Measurements from ENCODE around the gene RPL36.
A peak's percentile ranks its signal among the peaks of the same experiment; 100 is the strongest.
"Not testable (repeated sequence)": the region's sequence is repeated elsewhere in the genome, so short reads cannot be mapped to it uniquely, and the experiment has no call there.

Gene RPL36

DNA sequence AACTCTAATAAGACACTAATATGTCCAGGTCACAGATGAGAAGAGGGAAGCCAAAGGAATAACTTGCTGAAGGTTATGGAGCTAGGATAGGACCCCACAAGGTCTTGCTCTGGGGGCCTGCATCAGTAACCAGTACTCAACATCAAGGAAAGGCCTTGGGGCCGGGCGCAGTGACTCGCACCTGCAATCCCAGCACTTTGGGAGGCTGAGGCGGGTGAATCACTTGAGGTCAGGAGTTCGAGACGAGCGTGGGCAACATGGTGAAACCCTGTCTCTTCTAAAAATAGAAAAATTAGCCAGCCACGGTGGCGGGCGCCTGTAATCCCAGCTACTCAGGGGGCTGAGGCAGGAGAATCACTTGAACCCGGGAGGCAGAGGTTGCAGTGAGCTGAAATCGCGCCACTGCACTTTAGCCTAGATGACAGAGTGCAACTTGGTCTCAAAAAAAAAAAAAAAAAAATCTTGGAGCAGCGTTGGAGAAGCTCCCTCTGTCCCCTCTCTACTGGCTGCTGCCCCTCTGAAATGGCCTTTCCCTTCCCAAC lies 28.0 kb downstream of the RPL36 start:
- H3K36me3 Mint-ChIP-seq (ENCODE audit: low read depth), result peaks cover 21% of the 10 kb centered on the region
- peak overlapping the region; percentile 92 for H3K27ac Mint-ChIP-seq
- H3K4me1 Mint-ChIP-seq (ENCODE audit: low read depth), result peaks cover 25% of the 10 kb centered on the region
- no peaks in the 10 kb centered on the region for H3K9me3 Mint-ChIP-seq
- no peaks in the 10 kb centered on the region for H3K27me3 Mint-ChIP-seq (ENCODE audit: low read depth)
- peak overlapping the region; percentile 88 for H3K4me3 Mint-ChIP-seq

- Mint-ChIP-seq H3K4me1 (ENCODE audit: low read depth) (peaks cover 25% of the 10 kb centered on the region), H3K36me3 (ENCODE audit: low read depth) (peaks cover 17% of the 10 kb centered on the region), H3K9me3 (no peaks in the 10 kb centered on the region), H3K4me3 (peak overlapping the region; percentile 88), H3K27ac (peak overlapping the region; percentile 92), H3K27me3 (ENCODE audit: low read depth) (no peaks in the 10 kb centered on the region)
Observed at GRCh38 chr19:5718579-5719273, 28.6 kb downstream of the RPL36 start.

GRCh38 chr19:5719274-5719960 lies 29.3 kb downstream of the RPL36 start:
- Mint-ChIP-seq H3K4me1 (ENCODE audit: low read depth) (peaks cover 25% of the 10 kb centered on the region), H3K9me3 (no peaks in the 10 kb centered on the region), H3K27me3 (ENCODE audit: low read depth) (no peaks in the 10 kb centered on the region), H3K27ac (peak overlapping the region; percentile 93), H3K36me3 (ENCODE audit: low read depth) (peaks cover 10% of the 10 kb centered on the region), H3K4me3 (peak overlapping the region; percentile 88)

- Mint-ChIP-seq H3K4me1 (ENCODE audit: low read depth) (peaks cover 25% of the 10 kb centered on the region), H3K4me3 (peak within 1 kb of the TSS; percentile 88), H3K27me3 (ENCODE audit: low read depth) (peaks cover 4% of the 10 kb centered on the region), H3K36me3 (ENCODE audit: low read depth) (peaks cover 10% of the 10 kb centered on the region), H3K27ac (peak within 1 kb of the TSS; percentile 93), H3K9me3 (no peaks in the 10 kb centered on the region)
Observed at GRCh38 chr19:5719961-5720790, 30.1 kb downstream of the RPL36 start, which contains the start of the genes CATSPERD and LONP1. Gene CATSPERD (plus strand): TSS chr19:5720637. CDS start chr19:5720738, 101 bp downstream. Gene LONP1 (minus strand): TSS chr19:5720146. CDS start chr19:5720132, 14 bp downstream.

GRCh38 chr19:5727453-5728050 lies 37.5 kb downstream of the RPL36 start:
- H3K27ac Mint-ChIP-seq, result no peak overlapping the region
- peaks cover 10% of the 10 kb centered on the region for H3K27me3 Mint-ChIP-seq (ENCODE audit: low read depth)
- no peaks in the 10 kb centered on the region for H3K9me3 Mint-ChIP-seq
- H3K4me1 Mint-ChIP-seq (ENCODE audit: low read depth), result no peaks in the 10 kb centered on the region
- no peaks in the 10 kb centered on the region for H3K36me3 Mint-ChIP-seq (ENCODE audit: low read depth)
- H3K4me3 Mint-ChIP-seq, result no peak overlapping the region

DNA sequence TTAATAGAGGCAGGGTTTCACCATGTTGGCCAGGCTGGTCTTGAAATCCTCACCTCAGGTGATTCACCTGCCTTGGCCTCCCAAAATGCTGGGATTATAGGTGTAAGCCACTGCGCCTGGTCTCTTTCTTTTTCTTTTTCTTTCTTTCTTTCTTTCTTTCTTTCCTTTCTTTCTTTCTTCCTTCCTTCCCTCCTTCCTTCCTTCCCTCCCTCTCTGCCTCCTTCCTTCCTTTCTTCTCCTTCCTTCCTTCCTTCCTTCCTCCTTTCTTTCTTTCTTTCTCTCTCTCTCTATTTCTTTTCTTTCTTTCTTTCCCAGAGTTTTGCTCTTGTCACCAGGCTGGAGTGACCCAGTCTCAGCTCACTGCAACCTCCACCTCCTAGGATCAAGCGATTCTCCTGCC lies 43.1 kb downstream of the RPL36 start:
- H3K9me3 Mint-ChIP-seq; H3K4me3 Mint-ChIP-seq; H3K4me1 Mint-ChIP-seq (ENCODE audit: low read depth); H3K27ac Mint-ChIP-seq; H3K36me3 Mint-ChIP-seq (ENCODE audit: low read depth); H3K27me3 Mint-ChIP-seq (ENCODE audit: low read depth): not testable (repeated sequence)

- Mint-ChIP-seq H3K36me3 (ENCODE audit: low read depth) (no peaks in the 10 kb centered on the region), H3K27me3 (ENCODE audit: low read depth) (no peaks in the 10 kb centered on the region), H3K9me3 (no peaks in the 10 kb centered on the region), H3K27ac (no peak overlapping the region), H3K4me3 (no peak overlapping the region), H3K4me1 (ENCODE audit: low read depth) (no peaks in the 10 kb centered on the region)
Observed at GRCh38 chr19:5738423-5738822, 48.3 kb downstream of the RPL36 start.

Measured in T-helper 1 cell treated with Interleukin-12 subunit alpha and Interleukin-12 subunit beta and Interleukin-4 antibody, amounts not matched to agents 30 μg/mL and 1 μg/mL, for 36 hours (primary cell).